GM12878 (cell line): ENCODE measurements around the gene ADGRV1. TPM values are rescaled to one million over a fixed set of nuclear protein-coding genes. Genes with fewer than 3 reads are reported as not detected.

Experiments used
- ATAC-seq: fragments of 200-7000 bp; cut with Tn5 transposase; 3 replicates; pipeline ENCODE4 v1.9.1; 2020; ENCODE audit warnings: mild to moderate bottlenecking, moderate library complexity
- BruUV-seq: library from RNA; stranded (reverse); fragments of 400-500 nt; replicated peaks from 2 replicates; lab custom pipeline; 2021; lab: Mats Ljungman, UMichigan
- CTCF ChIA-PET: fragments of 300-600 bp; sonication (Branson Sonifier 250); formaldehyde crosslinking; extraction: SDS; loops from one replicate; lab custom pipeline; 2021; ENCODE audit warnings: inconsistent platforms; lab: Yijun Ruan, JAX
- POLR2A ChIA-PET: fragments of 350-600 bp; formaldehyde crosslinking; extraction: SDS; loops from one replicate; lab custom pipeline; 2021; ENCODE audit warnings: inconsistent platforms; lab: Charles Lee
- RAD21 ChIA-PET: fragments of 300-600 bp; sonication (Branson Sonifier 250); formaldehyde crosslinking; loops from one replicate; lab custom pipeline; 2023; ENCODE audit warnings: antibody characterized with exemption; ENCODE audit not compliant: unreplicated experiment; lab: Charles Lee
- SMC1A ChIA-PET: fragments of 300-600 bp; sonication (Branson Sonifier 250); formaldehyde crosslinking; loops from one replicate; lab custom pipeline; 2023; ENCODE audit not compliant: unreplicated experiment, uncharacterized antibody; lab: Charles Lee
- DNase-seq: peaks from one replicate; pipeline ENCODE4 v3.0.0-alpha.2; 2011; ENCODE audit warnings: low read depth, low spot score
- FAIRE-seq: peaks from 3 replicates; lab custom pipeline; 2011; peaks lifted over from hg19 to GRCh38; lab: Jason Lieb, UNC
- H2AFZ ChIP-seq: 2 replicates; pipeline ENCODE4 v1.6.0; 2011; ENCODE audit warnings: low read depth, low read length, control low read depth; ENCODE audit not compliant: control insufficient read depth
- H3K27ac ChIP-seq: 2 replicates; pipeline ENCODE4 v1.5.1; 2011; ENCODE audit warnings: control low read depth; ENCODE audit not compliant: control insufficient read depth, insufficient read depth
- H3K27me3 ChIP-seq, 2 experiments: replicated peaks in 1 of 2; 2 replicates each; pipeline versions ENCODE4 v1.6.0 to v1.6.1; 2011; ENCODE audit warnings: low read length in 1 of 2; ENCODE audit not compliant: control insufficient read depth in 2 of 2, insufficient read depth in 2 of 2
- H3K36me3 ChIP-seq, 2 experiments: 2 replicates each; pipeline ENCODE4 v1.5.1; 2011; ENCODE audit warnings: low read length in 1 of 2; ENCODE audit not compliant: control insufficient read depth in 2 of 2, insufficient read depth in 2 of 2
- H3K4me1 ChIP-seq: 2 replicates; pipeline ENCODE4 v1.6.1; 2011; ENCODE audit warnings: mild to moderate bottlenecking, low read length, moderate library complexity, mixed read lengths; ENCODE audit not compliant: control insufficient read depth, insufficient read depth
- H3K4me2 ChIP-seq: 2 replicates; pipeline ENCODE4 v1.6.0; 2011; ENCODE audit warnings: control low read depth; ENCODE audit not compliant: control insufficient read depth, insufficient read depth
- H3K4me3 ChIP-seq: fragments of 200-600 bp; sonication (generic); 2 replicates; pipeline ENCODE4 v1.5.1; 2016
- H3K79me2 ChIP-seq: 2 replicates; pipeline ENCODE4 v1.6.0; 2011; ENCODE audit warnings: low read length; ENCODE audit not compliant: control insufficient read depth, insufficient read depth
- H3K9ac ChIP-seq: 2 replicates; pipeline ENCODE4 v1.8.0; 2011; ENCODE audit warnings: low read length, control low read depth, mixed read lengths; ENCODE audit not compliant: control insufficient read depth, insufficient read depth
- H3K9me3 ChIP-seq: replicated peaks from 3 replicates; pipeline ENCODE4 v1.5.1; 2011; ENCODE audit warnings: mild to moderate bottlenecking, low read length; ENCODE audit not compliant: control insufficient read depth, insufficient read depth
- H4K20me1 ChIP-seq: 2 replicates; pipeline ENCODE4 v1.6.0; 2011; ENCODE audit not compliant: control insufficient read depth, insufficient read depth
- ASH2L ChIP-seq: fragments of 300-600, 200-600 bp; sonication (generic); IDR thresholded peaks from 2 replicates; pipeline ENCODE4 v1.6.1; 2017; ENCODE audit warnings: low read depth, mild to moderate bottlenecking, borderline replicate concordance
- ATF2 ChIP-seq: IDR thresholded peaks from 2 replicates; pipeline ENCODE4 v1.6.1; 2012; ENCODE audit warnings: low read length, inconsistent platforms
- ATF7 ChIP-seq: fragments of 450-650 bp; IDR thresholded peaks from 2 replicates; pipeline ENCODE4 v1.6.1; 2016; ENCODE audit warnings: low read depth, mild to moderate bottlenecking
- BHLHE40 ChIP-seq, 2 experiments: fragments of 450-650 bp in 1 of 2; IDR thresholded peaks; 2 replicates each; pipeline ENCODE4 v1.6.1; 2011 to 2017; ENCODE audit warnings: low read depth in 2 of 2, borderline replicate concordance in 1 of 2, improper control_type of control experiment in 1 of 2, low read length in 1 of 2, mild to moderate bottlenecking in 1 of 2
- DPF2 ChIP-seq: fragments of 450-650 bp; IDR thresholded peaks from 2 replicates; pipeline ENCODE4 v1.6.1; 2017; ENCODE audit warnings: mild to moderate bottlenecking
- ELK1 ChIP-seq: IDR thresholded peaks from 2 replicates; pipeline ENCODE4 v1.6.1; 2012; ENCODE audit warnings: low read depth, low read length, improper control_type of control experiment
- ESRRA ChIP-seq: IDR thresholded peaks from 2 replicates; pipeline ENCODE4 v1.6.1; 2012; ENCODE audit warnings: mild to moderate bottlenecking, low read length, improper control_type of control experiment
- FOXM1 ChIP-seq: IDR thresholded peaks from 2 replicates; pipeline ENCODE4 v1.6.1; 2012; ENCODE audit warnings: low read depth, mild to moderate bottlenecking, inconsistent platforms, low read length, moderate library complexity
- NR2C2 ChIP-seq: IDR thresholded peaks from 2 replicates; pipeline ENCODE4 v1.6.1; 2011; ENCODE audit warnings: borderline replicate concordance, low read depth; ENCODE audit not compliant: control insufficient read depth, insufficient read length
- NR2F1 ChIP-seq: fragments of 450-650 bp; conservative IDR thresholded peaks from 2 replicates; pipeline ENCODE4 v1.6.1; 2017; ENCODE audit warnings: mild to moderate bottlenecking
- RBBP5 ChIP-seq: fragments of 200-600 bp; sonication (generic); conservative IDR thresholded peaks from 2 replicates; pipeline ENCODE4 v1.6.1; 2016
- SMAD5 ChIP-seq: IDR thresholded peaks from 2 replicates; pipeline ENCODE4 v1.6.1; 2016; ENCODE audit warnings: antibody characterized with exemption, low read depth
- TBL1XR1 ChIP-seq: IDR thresholded peaks from 2 replicates; pipeline ENCODE4 v1.6.1; 2012; ENCODE audit warnings: low read depth, low read length, improper control_type of control experiment
- YBX1 ChIP-seq: fragments of 450-650 bp; IDR thresholded peaks from 2 replicates; pipeline ENCODE4 v1.6.1; 2016; ENCODE audit warnings: antibody characterized with exemption
- ZNF207 ChIP-seq: fragments of 450-650 bp; IDR thresholded peaks from 2 replicates; pipeline ENCODE4 v1.6.1; 2014; ENCODE audit warnings: antibody characterized with exemption, mild to moderate bottlenecking, borderline replicate concordance
- ZNF217 ChIP-seq: fragments of 450-650 bp; IDR thresholded peaks from 2 replicates; pipeline ENCODE4 v1.6.1; 2017; ENCODE audit warnings: antibody characterized with exemption, mild to moderate bottlenecking
- ZNF687 ChIP-seq: fragments of 450-650 bp; IDR thresholded peaks from 2 replicates; pipeline ENCODE4 v1.6.1; 2017; ENCODE audit warnings: mild to moderate bottlenecking, moderate library complexity
- WGBS: methylation state at CpG from one replicate; pipeline ENCODE4 v1.1.6; 2016; ENCODE audit warnings: low lambda C conversion rate; ENCODE audit not compliant: insufficient replicate concordance, insufficient coverage; ENCODE audit errors: missing lambda C conversion rate; 5-methylcytosine and 5-hydroxymethylcytosine counted together
- in situ Hi-C: fragments of 300-500 bp; cut with MboI; formaldehyde crosslinking; loops from 9 replicates; pipeline ENCODE4 v1.14.3; 2018; ENCODE audit warnings: mixed read lengths
- intact Hi-C: fragments of 100-400 bp; cut with micrococcal nuclease; formaldehyde crosslinking; loops from one replicate; pipeline ENCODE4 v1.14.2; 2022; ENCODE audit not compliant: unreplicated experiment
- polyA plus RNA-seq, 11 experiments: library from polyadenylated mRNA; depleted of rRNA in 4 of 11; unstranded in 6 of 11; stranded (reverse) in 5 of 11; fragments of >200 nt; fragmentation: Nextera tagmentation in 4 of 11; fragmentation: Illumina TruSeq in 1 of 11; extraction: Ambion mirVana in 4 of 11; extraction: Trizol in 1 of 11; gene quantifications; 1 replicate in 1 of 11; 2 replicates in 10 of 11; pipeline versions ENCODE4 v1.2.1 to v1.2.3, GENCODE V29; 2011 to 2016; ENCODE audit warnings: inconsistent platforms in 2 of 11, missing spikeins in 2 of 11, low read depth in 1 of 11
- total RNA-seq, 4 experiments: library from RNA; depleted of rRNA in 3 of 4; stranded (reverse); fragments of >200 nt in 3 of 4; fragmentation: Illumina TruSeq in 1 of 4; extraction: Trizol in 1 of 4; gene quantifications; 2 replicates each; pipeline versions ENCODE4 v1.2.1 to v1.2.3, GENCODE V29; 2013 to 2021

The ADGRV1 gene
- total and polyA plus RNA-seq, 10 of the 15 experiments (the other 5 are each of a cell fraction or from before 2014, with no cell fraction given), result 0.04 to 8.1 (median 0.16) TPM; not detected in 1

- FAIRE-seq, result no peak
- WGBS, result 97% methylated on average over 7 of the region's 7 CpGs
Observed at GRCh38 chr5:90519081-90519480, 39.5 kb upstream of the ADGRV1 start.

More at GRCh38 chr5:90519081-90519480, 39.5 kb upstream of the ADGRV1 start:
- ChIA-PET CTCF (interaction anchor here (0.9 to 1.2 kb wide), 2 partner anchors 11 to 79 kb away, joined by 3 to 4 read pairs; no protein-coding TSS in a partner anchor), RAD21 (interaction anchor here (1.3 kb wide), 1 partner anchor 10 kb away, joined by 4 read pairs; no protein-coding TSS in a partner anchor), SMC1A (interaction anchor here (0.8 to 1.2 kb wide), 4 partner anchors 11 to 28 kb away, joined by 3 to 6 read pairs (median 3); no protein-coding TSS in a partner anchor), POLR2A (interaction anchor here (1.3 to 1.5 kb wide), 2 partner anchors 9 to 43 kb away, joined by 4 to 6 read pairs; no protein-coding TSS in a partner anchor)
- H3K4me2 ChIP-seq, result no peak overlapping the region
- no peaks in the 10 kb centered on the region for H3K27me3 ChIP-seq
- no peaks in the 10 kb centered on the region for H3K9me3 ChIP-seq
- peaks cover 0 to 10% of the 10 kb centered on the region in 2 experiments; a peak in 1 of 4 replicates for H3K36me3 ChIP-seq
- no peaks in the 10 kb centered on the region for H4K20me1 ChIP-seq
- H3K9ac ChIP-seq, result no peak overlapping the region
- DNase-seq (no peak), ATAC-seq (no peak)
- H3K79me2 ChIP-seq, result no peaks in the 10 kb centered on the region; the same call in 1 of the 2 replicates
- TF ChIP-seq NR2F1 (no peak), ELK1 (no peak), ZNF217 (no peak), ZNF207 (no peak), ESRRA (no peak), NR2C2 (no peak), RBBP5 (no peak), ATF2 (no peak), ZNF687 (no peak), YBX1 (no peak), FOXM1 (no peak), ATF7 (no peak), DPF2 (no peak), TBL1XR1 (no peak), ASH2L (no peak), SMAD5 (no peak), BHLHE40 (IDR thresholded peaks at IDR 0.05; ENCODE audit: borderline replicate concordance in 1 of 2, low read depth in 2 of 2, low read length in 1 of 2) (no peak)
- intact Hi-C loops (no loop called here), in situ Hi-C loops (no loop called here)
- no peak overlapping the region for H3K27ac ChIP-seq
- BruUV-seq, result no TSS peak
- H3K4me1 ChIP-seq, result no peaks in the 10 kb centered on the region
- H2AFZ ChIP-seq, result no peak overlapping the region
- no peak overlapping the region for H3K4me3 ChIP-seq
